ENCODE results near the gene CELSR3. TPM values are rescaled to one million over a fixed set of nuclear protein-coding genes. Genes with fewer than 3 reads are reported as not detected.

CELSR3 gene
- total and polyA plus RNA-seq, 7 donors, result under 0.01 to 2.5 (median 0.36) TPM

- no peak for DNase-seq
- H3K36me3 ChIP-seq, result peaks cover 18 to 54% (median 32%) of the 10 kb centered on the region in 4 donors
- peak overlapping the region; percentile 65 to 94 (median 80) for H3K4me3 ChIP-seq
- H3K9me3 ChIP-seq, result no peaks in the 10 kb centered on the region
- no peaks in the 10 kb centered on the region for H3K27me3 ChIP-seq
- no peak for TF ChIP-seq POLR2AphosphoS5 (IDR thresholded peaks at IDR 0.05)
- peak overlapping the region in 2 of 4 donors; percentile 77 to 81 for H3K27ac ChIP-seq
- H3K4me1 ChIP-seq, result peaks cover 0 to 45% (median 36%) of the 10 kb centered on the region in 4 donors
- intact Hi-C loops (cut with DNase I), result loop anchor here (2.0 to 5.0 kb wide), 3 partner anchors 57 to 163 kb away; partner anchors contain the start of genes PRKAR2A and UQCRC1
- WGBS, 2 donors, result 79 to 80% methylated on average over 8 of the region's 8 CpGs
Measured at GRCh38 chr3:48684054-48684349, 21.3 kb upstream of the CELSR3 start.

DNA sequence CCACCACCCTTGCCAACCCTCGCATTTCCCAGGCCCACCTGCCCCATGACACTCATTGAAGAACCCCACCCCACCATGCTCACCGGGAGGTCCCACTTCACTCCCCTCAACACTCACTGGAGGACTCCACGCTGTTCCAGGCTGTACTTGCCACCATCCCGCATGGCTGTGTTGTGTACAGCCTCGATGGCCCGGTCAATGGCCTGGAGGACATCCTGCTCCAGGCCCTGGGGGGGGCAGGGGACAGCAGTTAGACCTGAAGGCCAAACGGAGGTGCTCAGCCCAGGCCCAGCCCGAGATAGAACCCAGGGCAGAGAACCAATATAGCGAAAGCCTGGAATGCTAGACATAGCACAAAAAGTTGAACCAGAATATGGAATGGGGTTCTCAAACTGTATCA, 20.1 kb upstream of the CELSR3 start:
- no peak overlapping the region for H3K27ac ChIP-seq
- H3K4me3 ChIP-seq, result no peak overlapping the region
- no peaks in the 10 kb centered on the region for H3K27me3 ChIP-seq
- H3K4me1 ChIP-seq, result peaks cover 0 to 45% (median 36%) of the 10 kb centered on the region in 4 donors
- no peaks in the 10 kb centered on the region for H3K9me3 ChIP-seq
- WGBS, 2 donors, result 91 to 92% methylated on average over 9 of the region's 9 CpGs
- intact Hi-C loops (cut with DNase I), result loop anchor here (5.0 kb wide), 1 partner anchor 75 kb away; the partner anchor contains the start of gene UQCRC1
- DNase-seq, result no peak
- TF ChIP-seq EP300 (IDR thresholded peaks at IDR 0.05) (no peak), CTCF (IDR thresholded peaks at IDR 0.05) (no peak), POLR2A (IDR thresholded peaks at IDR 0.05) (no peak), POLR2AphosphoS5 (IDR thresholded peaks at IDR 0.05) (no peak)
- H3K36me3 ChIP-seq, result peaks cover 6 to 52% (median 27%) of the 10 kb centered on the region in 4 donors

DNA sequence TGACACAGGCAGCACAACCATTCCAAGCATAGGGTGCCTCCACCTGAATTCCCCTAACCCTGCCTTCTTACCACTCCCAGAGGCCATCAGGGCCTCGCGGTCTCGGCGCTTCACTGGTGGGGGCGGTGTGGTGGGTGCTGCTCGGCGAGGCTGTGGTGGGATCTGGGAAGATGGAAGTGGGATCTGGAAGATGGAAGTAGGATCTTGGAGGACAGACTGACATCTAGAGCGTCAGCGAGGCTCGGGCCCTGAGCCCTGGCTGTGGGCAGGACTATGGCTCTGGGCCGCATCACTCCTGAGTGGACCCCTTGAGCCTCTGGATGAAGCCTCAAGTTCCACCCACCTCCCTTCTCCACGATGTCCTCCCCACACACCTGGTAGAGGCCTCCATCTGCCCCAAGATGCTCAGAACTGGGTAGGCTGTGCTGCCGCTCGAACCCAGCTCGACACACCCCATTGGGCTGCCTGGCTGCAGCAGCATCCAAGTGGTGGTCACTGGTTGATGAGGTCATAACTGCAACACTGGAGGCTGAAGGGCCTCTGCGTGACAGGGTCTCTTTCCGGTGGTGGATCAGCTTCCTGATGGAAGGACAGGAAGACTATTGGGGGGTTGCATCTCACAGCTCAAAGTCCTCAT, 19.4 kb upstream of the CELSR3 start:
- H3K27me3 ChIP-seq, result no peaks in the 10 kb centered on the region
- no peaks in the 10 kb centered on the region for H3K9me3 ChIP-seq
- no peak for DNase-seq
- intact Hi-C loops (cut with DNase I), result loop anchor here (5.0 kb wide), 1 partner anchor 75 kb away; the partner anchor contains the start of gene UQCRC1
- H3K36me3 ChIP-seq, result peaks cover 0 to 45% (median 22%) of the 10 kb centered on the region in 4 donors
- no peak for TF ChIP-seq POLR2AphosphoS5 (IDR thresholded peaks at IDR 0.05)
- no peak for TF ChIP-seq EP300 (IDR thresholded peaks at IDR 0.05)
- no peak for TF ChIP-seq POLR2A (IDR thresholded peaks at IDR 0.05)
- TF ChIP-seq CTCF (IDR thresholded peaks at IDR 0.05), result no peak
- H3K4me3 ChIP-seq, result no peak overlapping the region
- peaks cover 0 to 38% (median 34%) of the 10 kb centered on the region in 4 donors for H3K4me1 ChIP-seq
- 94 to 96% methylated on average over 17 of the region's 17 CpGs for WGBS, 2 donors
- no peak overlapping the region for H3K27ac ChIP-seq

- TF ChIP-seq POLR2A (IDR thresholded peaks at IDR 0.05) (no peak), EP300 (IDR thresholded peaks at IDR 0.05) (no peak), POLR2AphosphoS5 (IDR thresholded peaks at IDR 0.05) (no peak), CTCF (IDR thresholded peaks at IDR 0.05) (no peak)
- DNase-seq, result no peak
- peaks cover 0 to 45% (median 22%) of the 10 kb centered on the region in 4 donors for H3K36me3 ChIP-seq
- WGBS, 2 donors, result 94 to 95% methylated on average over 7 of the region's 7 CpGs
- H3K9me3 ChIP-seq, result no peaks in the 10 kb centered on the region
- intact Hi-C loops (cut with DNase I), result loop anchor here (5.0 kb wide), 1 partner anchor 74 kb away; the partner anchor contains the start of gene UQCRC1
- H3K4me3 ChIP-seq, result no peak overlapping the region
- peaks cover 0 to 32% (median 30%) of the 10 kb centered on the region in 4 donors for H3K4me1 ChIP-seq
- no peak overlapping the region for H3K27ac ChIP-seq
- no peaks in the 10 kb centered on the region for H3K27me3 ChIP-seq
Measured at GRCh38 chr3:48681541-48681880, 18.8 kb upstream of the CELSR3 start.

DNA sequence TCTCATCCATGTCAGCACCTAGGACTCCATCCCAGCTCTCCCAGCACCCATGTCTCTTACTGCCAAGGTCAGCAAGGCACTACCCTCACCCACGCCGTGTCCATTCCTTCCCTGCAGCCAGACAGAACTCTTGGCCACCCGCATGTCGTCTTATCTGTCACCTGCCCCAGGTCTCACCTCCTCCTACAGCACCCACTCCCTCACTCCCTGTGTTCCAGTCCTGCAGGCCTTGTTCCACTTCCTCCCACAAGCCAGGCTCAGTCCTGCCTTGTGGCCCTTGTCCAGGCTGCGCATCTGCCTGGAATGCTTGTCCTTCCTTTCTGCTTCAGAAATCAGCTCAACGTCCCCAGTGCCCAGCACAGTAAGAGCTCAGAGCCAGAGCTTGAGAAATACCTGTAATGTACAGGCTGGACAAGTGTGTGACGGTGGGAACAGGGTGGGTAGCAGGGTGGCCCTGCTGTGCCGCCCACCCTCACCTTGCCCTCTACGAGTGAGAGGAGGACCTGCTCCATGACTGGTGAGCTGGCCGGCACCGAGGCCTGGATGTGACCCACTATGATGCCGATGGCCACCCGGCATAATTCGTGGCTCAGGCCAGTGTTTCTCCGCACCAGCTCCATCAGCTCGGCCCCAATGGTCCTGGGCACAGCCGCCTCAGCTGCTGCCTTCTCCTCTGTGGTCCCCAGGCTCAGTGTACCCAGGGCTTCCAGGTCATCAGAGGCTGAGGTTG, 18.3 kb upstream of the CELSR3 start:
- Histone ChIP-seq H3K36me3 (peaks cover 0 to 45% (median 22%) of the 10 kb centered on the region in 4 donors), H3K4me3 (no peak overlapping the region), H3K27me3 (no peaks in the 10 kb centered on the region), H3K9me3 (no peaks in the 10 kb centered on the region), H3K4me1 (peaks cover 0 to 26% (median 25%) of the 10 kb centered on the region in 4 donors), H3K27ac (no peak overlapping the region)
- intact Hi-C loops (cut with DNase I), result loop anchor here (5.0 kb wide), 1 partner anchor 74 kb away; the partner anchor contains the start of gene UQCRC1
- TF ChIP-seq POLR2AphosphoS5 (IDR thresholded peaks at IDR 0.05), result no peak
- TF ChIP-seq POLR2A (IDR thresholded peaks at IDR 0.05), result no peak
- no peak for TF ChIP-seq EP300 (IDR thresholded peaks at IDR 0.05)
- no peak for TF ChIP-seq CTCF (IDR thresholded peaks at IDR 0.05)
- DNase-seq, result no peak
- 95 to 96% methylated on average over 17 of the region's 17 CpGs for WGBS, 2 donors

All from sigmoid colon (tissue), 7 donors.